GM12875 (cell line): ENCODE results near the gene PPFIBP2.
A peak's percentile ranks its signal among the peaks of the same experiment; 100 is the strongest.
"Not testable (repeated sequence)": the region's sequence is repeated elsewhere in the genome, so short reads cannot be mapped to it uniquely, and the experiment has no call there.

Experiments
- H3K4me3 ChIP-seq: one replicate; pipeline ENCODE4 v1.5.1; 2011; ENCODE audit warnings: low read depth, low read length, control low read depth
- CTCF ChIP-seq: IDR thresholded peaks from 2 replicates; pipeline ENCODE4 v1.5.1; 2011; ENCODE audit warnings: low read depth, mild to moderate bottlenecking, control low read depth, inconsistent platforms, low read length, moderate library complexity, borderline replicate concordance; ENCODE audit not compliant: insufficient read depth

PPFIBP2 gene

DNA sequence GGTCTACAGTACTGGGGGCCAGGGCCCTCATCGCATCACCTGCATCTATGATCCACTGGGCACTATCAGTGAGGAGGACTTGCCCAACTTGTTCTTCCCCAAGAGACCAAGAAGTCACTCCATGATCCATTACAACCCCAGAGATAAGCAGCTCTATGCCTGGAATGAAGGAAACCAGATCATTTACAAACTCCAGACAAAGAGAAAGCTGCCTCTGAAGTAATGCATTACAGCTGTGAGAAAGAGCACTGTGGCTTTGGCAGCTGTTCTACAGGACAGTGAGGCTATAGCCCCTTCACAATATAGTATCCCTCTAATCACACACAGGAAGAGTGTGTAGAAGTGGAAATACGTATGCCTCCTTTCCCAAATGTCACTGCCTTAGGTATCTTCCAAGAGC lies 3.8 kb upstream of the PPFIBP2 start:
- no peak overlapping the region for H3K4me3 ChIP-seq
- no peak for TF ChIP-seq CTCF

GRCh38 chr11:7511401-7511800 lies 2.4 kb upstream of the PPFIBP2 start:
- no peak overlapping the region for H3K4me3 ChIP-seq
- TF ChIP-seq CTCF = no peak

GRCh38 chr11:7512525-7513233 lies 1.1 kb upstream of the PPFIBP2 start:
- H3K4me3 ChIP-seq = peak overlapping the region; percentile 98
- TF ChIP-seq CTCF = peak; percentile 31; the same call in 1 of the 2 replicates

- H3K4me3 ChIP-seq = peak overlapping the region; percentile 98
- TF ChIP-seq CTCF = no peak
These were observed 346 bp downstream of the PPFIBP2 start for GRCh38 chr11:7514099-7514591.

GRCh38 chr11:7515447-7515886 lies 1.7 kb downstream of the PPFIBP2 start:
- H3K4me3 ChIP-seq = peak overlapping the region; percentile 98
- TF ChIP-seq CTCF = no peak

DNA sequence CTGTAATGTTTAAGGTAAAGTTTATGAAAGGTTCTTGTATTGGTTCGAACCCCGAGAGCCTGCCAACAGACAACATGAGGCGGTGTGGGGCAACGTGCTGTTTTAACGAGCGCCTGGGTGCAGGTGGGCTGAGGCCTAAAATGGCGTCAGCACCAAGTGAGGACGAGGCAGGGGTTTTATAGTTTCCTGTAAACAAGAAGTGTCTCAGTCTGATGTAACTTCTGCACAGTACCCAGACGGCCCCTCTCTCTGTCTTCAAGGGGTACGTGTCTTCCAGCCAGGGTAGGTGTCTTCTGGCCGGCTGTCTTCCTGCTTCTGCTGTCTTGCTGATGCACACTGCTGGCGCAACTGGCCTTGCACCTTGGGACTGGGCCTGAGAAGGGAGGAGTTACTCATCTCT lies 2.7 kb downstream of the PPFIBP2 start:
- TF ChIP-seq CTCF = no peak
- H3K4me3 ChIP-seq = peak overlapping the region; percentile 98

DNA sequence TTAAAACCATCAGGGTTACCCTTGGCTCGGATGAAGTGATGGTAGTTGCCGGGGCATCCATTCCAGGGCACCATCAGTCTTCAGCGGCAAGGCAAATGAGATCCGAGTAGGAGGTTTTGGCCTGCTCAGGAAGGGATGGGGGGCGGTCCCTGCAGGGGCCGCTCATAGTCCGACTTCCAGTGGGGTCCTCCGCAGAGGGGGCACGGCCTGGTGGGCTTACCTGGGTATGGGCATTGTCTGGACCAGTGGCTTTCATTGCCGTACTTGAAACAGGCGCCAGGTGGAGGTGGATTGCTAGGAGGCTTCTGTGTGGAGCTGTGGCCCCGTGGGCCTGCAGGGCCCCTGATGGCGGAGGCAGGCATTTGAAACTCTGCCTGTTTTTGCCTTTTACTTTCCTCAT lies 3.9 kb downstream of the PPFIBP2 start:
- H3K4me3 ChIP-seq = not testable (repeated sequence)
